Ovary (tissue), 9 donors: Measurements from ENCODE around the gene CRBN. TPM values are rescaled to one million over a fixed set of nuclear protein-coding genes. Genes with fewer than 3 reads are reported as not detected.

ENCODE experiments used
- DNase-seq, 5 donors: peaks; one replicate each; pipeline ENCODE4 v3.0.0-alpha.2; 2019 to 2020
- H3K27ac ChIP-seq, 2 donors: fragments of 200-600 bp; one replicate each; pipeline versions ENCODE4 v1.5.1 to v1.8.0; 2019 to 2022
- H3K27me3 ChIP-seq: fragments of 200-600 bp; one replicate; pipeline ENCODE4 v1.8.0; 2022
- H3K36me3 ChIP-seq: fragments of 200-600 bp; sonication (generic); one replicate; pipeline ENCODE4 v1.5.1; 2019
- H3K4me1 ChIP-seq: one replicate; pipeline ENCODE4 v1.8.1; 2013; ENCODE audit warnings: mild to moderate bottlenecking, moderate library complexity; ENCODE audit not compliant: insufficient read depth
- H3K4me3 ChIP-seq: fragments of 200-600 bp; sonication (generic); one replicate; pipeline ENCODE4 v1.5.1; 2017
- H3K9me3 ChIP-seq, 2 donors: fragments of 200-600 bp in 1 of 2; sonication (generic) in 1 of 2; one replicate each; pipeline versions ENCODE4 v1.5.1 to v1.8.1; 2013 to 2019; ENCODE audit warnings: mild to moderate bottlenecking in 1 of 2, moderate library complexity in 1 of 2
- CTCF ChIP-seq, 3 donors: fragments of 450-650 bp in 2 of 3; fragments of 200-600 bp in 1 of 3; IDR thresholded peaks; one replicate each; pipeline versions ENCODE4 v1.5.1 to v1.8.0; 2016 to 2022; ENCODE audit warnings: antibody characterized with exemption in 3 of 3, mild to moderate bottlenecking in 1 of 3
- EP300 ChIP-seq: sonication (generic); formaldehyde crosslinking; IDR thresholded peaks from one replicate; pipeline ENCODE4 v1.6.1; 2017; ENCODE audit warnings: antibody characterized with exemption
- POLR2A ChIP-seq: fragments of 450-650 bp; IDR thresholded peaks from one replicate; pipeline ENCODE4 v1.6.1; 2017; ENCODE audit warnings: antibody characterized with exemption, mild to moderate bottlenecking, moderate library complexity
- WGBS, 3 donors: extraction: QIAGEN DNeasy Blood & Tissue Kit in 1 of 3; methylation state at CpG; one replicate each; pipeline versions ENCODE4 v1.1.5 to v1.1.7; 2013 to 2017; 5-methylcytosine and 5-hydroxymethylcytosine counted together
- intact Hi-C, 4 donors: fragments of 100-400 bp; cut with DNase I; formaldehyde crosslinking; loops; one replicate each; pipeline versions ENCODE4 v1.11.0 to v1.15.1; 2022 to 2023
- polyA plus RNA-seq, 2 donors: library from polyadenylated mRNA; stranded (reverse); fragments of 200-250 nt in 1 of 2; fragments of 350-450 nt in 1 of 2; fragmentation: Illumina TruSeq in 1 of 2; extraction: RNeasy Lipid Tissue Mini Kit (QIAGEN cat#74804) in 1 of 2; gene quantifications; one replicate each; pipeline ENCODE4 v1.2.3, GENCODE V29; 2013 to 2014
- total RNA-seq, 7 donors: library from RNA; depleted of rRNA in 2 of 7; stranded (reverse); fragments of >200 nt in 2 of 7; fragmentation: NEBNext Ultra II Directional in 3 of 7; extraction: Animal tissue kit (Norgen Biotek cat#: 25700) in 3 of 7; gene quantifications; one replicate each; pipeline versions ENCODE4 v1.1.0 to v1.2.4, GENCODE V29; 2016 to 2023
- donor health status: DM: no; HTN: no; CAD: no; lungs with moderate emphysema.
- donor health status: DM: no; HTN: no; CAD: no.
- donor health status: Bipolar disorder and iron deficiency.
- donor health status: DM: yes; HTN: yes; CAD: no.
- donor health status: DM: no; HTN: no; CAD: no.
- donor health status: DM: yes; HTN: yes; CAD: no.

The CRBN gene
- total and polyA plus RNA-seq, 9 donors = 39.1 to 102 (median 54.8) TPM

DNA sequence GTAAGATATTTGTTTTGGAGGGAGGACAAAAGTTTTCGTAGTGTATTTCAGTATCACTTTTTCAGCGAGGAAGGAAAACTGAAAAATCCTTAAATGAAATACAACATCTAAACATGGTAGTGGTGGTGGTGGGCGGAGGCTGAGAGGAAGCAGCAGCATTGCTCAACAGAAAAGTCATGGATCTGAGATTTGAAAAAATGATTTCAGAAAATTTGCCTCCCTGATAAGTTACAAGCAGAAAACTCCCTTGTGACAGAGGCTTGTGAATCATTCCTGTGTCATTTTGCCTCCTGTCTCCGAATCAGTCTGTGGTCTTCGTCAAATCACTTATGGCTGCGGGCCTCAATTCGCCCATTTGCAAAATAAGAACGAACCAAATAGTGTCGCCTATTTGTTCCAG, 965 bp upstream of the CRBN start:
- H3K27ac ChIP-seq = no peak overlapping the region

DNA sequence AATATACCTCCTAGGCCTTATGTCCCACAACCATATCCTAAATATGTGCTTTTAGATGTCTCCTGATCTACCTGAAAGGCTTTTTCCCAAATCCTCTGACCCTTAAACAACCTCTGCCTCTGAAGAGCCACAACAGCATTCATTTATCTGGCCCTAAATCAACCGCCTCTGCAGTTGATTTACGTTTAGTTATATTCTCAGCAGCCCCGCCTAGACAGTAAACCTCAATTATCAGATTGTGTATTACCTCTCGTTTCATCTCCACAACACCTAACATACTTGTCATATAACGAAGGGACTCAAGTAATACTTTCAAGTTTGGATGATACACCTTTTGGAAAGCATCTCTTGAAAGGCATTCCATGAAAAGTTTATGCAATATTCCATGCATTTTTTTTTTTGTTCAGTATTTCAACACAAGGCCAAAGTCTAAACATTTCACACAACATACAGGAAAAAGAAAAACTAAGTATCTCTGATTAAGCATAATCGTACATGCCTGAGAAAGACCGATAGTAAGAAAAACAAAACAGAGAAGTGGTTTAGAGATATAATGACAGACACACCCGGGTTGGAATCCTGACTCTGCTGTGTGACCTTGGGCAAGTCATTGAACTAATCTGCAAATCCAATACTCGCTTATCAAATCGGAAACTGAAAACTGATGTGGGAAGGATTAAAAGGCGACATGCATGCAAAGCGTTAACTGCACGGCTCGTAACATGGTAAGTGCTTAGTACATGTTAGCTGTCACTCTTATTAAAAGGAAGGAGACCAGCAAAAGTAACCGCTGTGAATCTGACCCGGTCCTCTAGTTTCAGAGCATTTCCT, 778 bp downstream of the CRBN start:
- H3K36me3 ChIP-seq = no peaks in the 10 kb centered on the region
- intact Hi-C loops = no loop called here
- peaks cover 4% of the 10 kb centered on the region for H3K4me1 ChIP-seq
- peak overlapping the region; percentile 98 for H3K4me3 ChIP-seq
- H3K27ac ChIP-seq = peak overlapping the region in 1 of 2 donors; percentile 54
- 14 to 19% (median 18%) methylated on average over 16 of the region's 16 CpGs for WGBS, 3 donors
- H3K27me3 ChIP-seq = no peaks in the 10 kb centered on the region
- no peak for DNase-seq
- TF ChIP-seq EP300 (no peak), CTCF (IDR thresholded peaks at IDR 0.05) (no peak), POLR2A (no peak)
- no peaks in the 10 kb centered on the region for H3K9me3 ChIP-seq

More for the DNA sequence above, 965 bp upstream of the CRBN start:
- no peaks in the 10 kb centered on the region for H3K27me3 ChIP-seq
- no peaks in the 10 kb centered on the region for H3K36me3 ChIP-seq
- 76 to 78% (median 77%) methylated on average over 9 of the region's 9 CpGs for WGBS, 3 donors
- H3K9me3 ChIP-seq = no peaks in the 10 kb centered on the region
- H3K4me3 ChIP-seq = no peak overlapping the region
- no peak for DNase-seq
- TF ChIP-seq CTCF (IDR thresholded peaks at IDR 0.05) = no peak
- TF ChIP-seq POLR2A = no peak
- TF ChIP-seq EP300 = no peak
- peaks cover 4% of the 10 kb centered on the region for H3K4me1 ChIP-seq
- intact Hi-C loops = no loop called here

DNA sequence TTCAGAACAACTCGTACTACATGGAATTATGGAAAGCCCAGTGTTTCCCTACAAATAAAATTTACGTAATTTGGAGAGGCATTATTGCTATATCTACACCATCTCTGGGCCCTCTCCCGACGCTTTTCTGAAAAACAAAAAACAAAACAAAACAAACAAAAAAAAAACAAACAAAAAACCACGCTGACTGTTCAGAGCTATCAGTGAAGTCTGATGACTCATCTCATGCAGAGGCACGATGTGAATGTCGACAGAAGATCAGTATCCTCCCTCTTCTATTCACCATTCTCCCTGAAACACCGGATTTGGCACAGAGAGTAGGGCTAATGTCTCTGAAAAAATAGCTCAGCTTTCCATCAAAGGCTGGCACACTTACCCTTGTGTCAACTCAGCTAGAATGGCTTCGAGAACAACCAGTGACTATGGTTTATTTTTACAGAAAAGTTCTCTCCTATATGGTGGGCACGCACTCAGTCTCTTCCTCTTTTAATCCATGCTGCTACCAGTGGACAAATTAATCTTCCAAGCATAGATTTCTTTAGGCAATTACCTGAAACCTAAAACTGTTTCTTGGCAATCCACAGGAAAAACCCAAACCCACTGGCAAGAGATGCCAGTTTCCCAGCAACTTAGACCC, 1.5 kb downstream of the CRBN start:
- intact Hi-C loops = no loop called here
- no peak overlapping the region for H3K27ac ChIP-seq
- H3K4me3 ChIP-seq = peak overlapping the region; percentile 98
- peaks cover 4% of the 10 kb centered on the region for H3K4me1 ChIP-seq
- no peaks in the 10 kb centered on the region for H3K27me3 ChIP-seq
- 47 to 51% (median 49%) methylated on average over 10 of the region's 10 CpGs for WGBS, 3 donors
- TF ChIP-seq EP300 (no peak), CTCF (IDR thresholded peaks at IDR 0.05) (no peak), POLR2A (no peak)
- no peaks in the 10 kb centered on the region for H3K36me3 ChIP-seq
- DNase-seq = no peak
- no peaks in the 10 kb centered on the region for H3K9me3 ChIP-seq

DNA sequence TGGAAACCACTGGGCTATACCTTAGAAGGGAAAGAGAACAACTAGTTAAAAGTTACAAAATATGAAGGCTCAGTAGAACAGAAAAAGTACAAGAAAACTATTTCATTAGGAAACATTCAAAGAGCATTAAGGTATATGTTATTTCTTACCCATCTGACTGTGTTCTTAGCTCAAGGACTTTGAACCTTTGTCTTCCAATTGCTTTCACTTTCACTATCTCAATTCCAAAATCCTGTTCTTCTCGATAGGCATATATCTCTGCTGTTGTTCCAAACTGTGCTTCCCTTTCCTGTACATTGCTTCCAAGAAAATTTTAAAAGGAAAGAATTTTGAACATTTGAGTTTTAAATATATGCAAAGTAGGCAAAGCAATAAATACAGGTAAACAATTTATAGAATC, 6.9 kb downstream of the CRBN start:
- no peak overlapping the region for H3K27ac ChIP-seq
- no peaks in the 10 kb centered on the region for H3K36me3 ChIP-seq
- H3K9me3 ChIP-seq = no peaks in the 10 kb centered on the region
- H3K4me3 ChIP-seq = no peak overlapping the region
- intact Hi-C loops = no loop called here
- H3K4me1 ChIP-seq = no peaks in the 10 kb centered on the region
- WGBS, 3 donors = 24 to 45% (median 24%) methylated on average over 1 of the region's 1 CpG
- no peak for DNase-seq
- no peaks in the 10 kb centered on the region for H3K27me3 ChIP-seq
- TF ChIP-seq EP300 = no peak
- TF ChIP-seq POLR2A = no peak
- no peak for TF ChIP-seq CTCF (IDR thresholded peaks at IDR 0.05)
